ENCODE measurements around the gene C2orf72. TPM values are rescaled to one million over a fixed set of nuclear protein-coding genes. Genes with fewer than 3 reads are reported as not detected.

C2orf72 gene
- total RNA-seq, 1 donor from 2014 or later = not detected

- Mint-ChIP-seq H3K4me3 (ENCODE audit: unreplicated experiment) (no peak overlapping the region), H3K9me3 (ENCODE audit: unreplicated experiment) (no peaks in the 10 kb centered on the region), H3K27ac (ENCODE audit: unreplicated experiment) (no peak overlapping the region), H3K36me3 (ENCODE audit: unreplicated experiment) (no peaks in the 10 kb centered on the region), H3K4me1 (ENCODE audit: unreplicated experiment) (no peaks in the 10 kb centered on the region), H3K27me3 (ENCODE audit: unreplicated experiment) (peaks cover 56% of the 10 kb centered on the region)
- no peak for DNase-seq (ENCODE audit: extremely low spot score, unreplicated experiment)
- TF ChIP-seq, protein P1, sequence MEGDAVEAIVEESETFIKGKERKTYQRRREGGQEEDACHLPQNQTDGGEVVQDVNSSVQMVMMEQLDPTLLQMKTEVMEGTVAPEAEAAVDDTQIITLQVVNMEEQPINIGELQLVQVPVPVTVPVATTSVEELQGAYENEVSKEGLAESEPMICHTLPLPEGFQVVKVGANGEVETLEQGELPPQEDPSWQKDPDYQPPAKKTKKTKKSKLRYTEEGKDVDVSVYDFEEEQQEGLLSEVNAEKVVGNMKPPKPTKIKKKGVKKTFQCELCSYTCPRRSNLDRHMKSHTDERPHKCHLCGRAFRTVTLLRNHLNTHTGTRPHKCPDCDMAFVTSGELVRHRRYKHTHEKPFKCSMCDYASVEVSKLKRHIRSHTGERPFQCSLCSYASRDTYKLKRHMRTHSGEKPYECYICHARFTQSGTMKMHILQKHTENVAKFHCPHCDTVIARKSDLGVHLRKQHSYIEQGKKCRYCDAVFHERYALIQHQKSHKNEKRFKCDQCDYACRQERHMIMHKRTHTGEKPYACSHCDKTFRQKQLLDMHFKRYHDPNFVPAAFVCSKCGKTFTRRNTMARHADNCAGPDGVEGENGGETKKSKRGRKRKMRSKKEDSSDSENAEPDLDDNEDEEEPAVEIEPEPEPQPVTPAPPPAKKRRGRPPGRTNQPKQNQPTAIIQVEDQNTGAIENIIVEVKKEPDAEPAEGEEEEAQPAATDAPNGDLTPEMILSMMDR (IDR thresholded peaks at IDR 0.05) = no peak
These were observed 4.7 kb upstream of the C2orf72 start for GRCh38 chr2:231032575-231033140.

DNA sequence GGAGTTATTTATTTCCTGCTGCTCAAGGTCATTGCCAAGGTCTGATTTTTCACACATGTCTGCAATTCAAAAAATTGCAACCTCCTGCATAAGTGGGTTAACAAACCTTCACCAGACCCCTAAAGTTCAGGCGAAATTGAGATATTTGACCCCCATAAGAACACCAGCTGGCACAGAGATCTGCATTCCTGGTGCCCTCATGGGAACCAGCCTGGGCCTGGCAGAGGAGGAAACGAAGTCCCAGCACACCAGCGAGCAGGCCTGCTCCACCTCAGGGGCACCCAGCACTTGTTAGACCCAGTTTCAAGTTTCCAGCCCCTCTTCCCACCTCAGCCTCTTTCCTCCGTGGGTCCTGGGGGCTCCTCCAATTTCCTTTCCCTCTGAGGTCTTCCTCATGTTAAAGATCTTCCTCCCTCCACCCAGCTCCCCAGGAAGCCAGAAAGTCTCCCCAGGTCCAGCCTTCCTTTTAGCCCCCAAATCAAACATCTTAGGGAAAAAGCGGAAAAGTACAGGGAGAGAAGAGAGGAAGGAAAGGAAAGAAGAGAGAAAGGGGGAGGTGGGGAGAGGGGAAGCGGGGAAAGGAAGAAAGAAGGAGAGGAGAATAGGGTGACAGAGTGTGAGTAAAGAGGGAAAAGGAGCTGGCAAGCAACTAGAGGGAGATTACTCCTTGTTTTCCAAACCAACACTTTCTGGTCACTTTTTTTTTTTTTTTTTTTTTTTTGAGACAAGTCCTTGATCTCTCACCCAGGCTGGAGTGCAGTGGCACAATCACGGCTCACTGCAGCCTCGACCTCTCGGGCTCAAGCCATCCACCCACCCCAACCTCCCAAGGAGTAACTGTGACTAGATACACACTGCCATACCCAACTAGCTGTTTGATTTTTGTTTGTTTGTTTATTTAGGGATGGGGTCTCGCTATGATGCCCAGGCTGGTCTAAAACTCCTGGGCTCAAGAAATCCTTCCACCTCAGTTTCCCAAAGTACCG is 3.9 kb upstream of the C2orf72 start:
- TF ChIP-seq, protein P1 (IDR thresholded peaks at IDR 0.05) = no peak
- no peak overlapping the region for H3K4me3 Mint-ChIP-seq (ENCODE audit: unreplicated experiment)
- no peak overlapping the region for H3K27ac Mint-ChIP-seq (ENCODE audit: unreplicated experiment)
- no peaks in the 10 kb centered on the region for H3K9me3 Mint-ChIP-seq (ENCODE audit: unreplicated experiment)
- no peaks in the 10 kb centered on the region for H3K36me3 Mint-ChIP-seq (ENCODE audit: unreplicated experiment)
- peaks cover 2% of the 10 kb centered on the region for H3K4me1 Mint-ChIP-seq (ENCODE audit: unreplicated experiment)
- H3K27me3 Mint-ChIP-seq (ENCODE audit: unreplicated experiment) = peaks cover 54% of the 10 kb centered on the region
- DNase-seq (ENCODE audit: extremely low spot score, unreplicated experiment) = no peak

DNA sequence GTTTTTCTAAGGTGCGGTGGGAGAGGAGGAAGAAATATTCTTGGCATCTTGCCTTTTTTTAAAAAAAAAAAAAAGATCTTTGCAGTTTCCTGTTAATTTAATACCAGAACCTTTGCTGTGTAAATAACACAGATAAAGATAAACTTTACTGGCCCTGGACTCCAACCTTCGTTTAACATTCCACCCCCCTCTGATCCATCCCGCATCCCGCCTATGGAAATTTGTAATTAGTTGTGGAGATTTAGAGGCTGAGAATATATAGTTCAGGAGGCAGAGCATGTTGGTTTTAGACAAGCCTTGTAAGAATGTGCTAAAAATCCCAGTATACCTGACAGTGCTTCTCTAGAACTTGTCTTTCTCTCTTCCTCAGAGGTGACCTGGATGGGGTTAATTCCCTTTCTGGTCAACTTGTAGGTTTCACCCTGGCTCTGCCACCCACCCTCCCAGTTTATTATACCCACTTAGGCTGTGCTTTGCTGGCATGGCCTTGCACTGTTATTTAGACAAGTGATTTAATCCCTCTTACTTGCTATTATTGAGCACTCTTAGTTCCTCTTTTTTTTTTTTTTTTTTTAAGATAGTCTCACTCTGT is 2.9 kb upstream of the C2orf72 start:
- Mint-ChIP-seq H3K27me3 (ENCODE audit: unreplicated experiment) (peaks cover 64% of the 10 kb centered on the region), H3K4me1 (ENCODE audit: unreplicated experiment) (peaks cover 2% of the 10 kb centered on the region), H3K36me3 (ENCODE audit: unreplicated experiment) (no peaks in the 10 kb centered on the region), H3K4me3 (ENCODE audit: unreplicated experiment) (no peak overlapping the region), H3K9me3 (ENCODE audit: unreplicated experiment) (no peaks in the 10 kb centered on the region), H3K27ac (ENCODE audit: unreplicated experiment) (no peak overlapping the region)
- TF ChIP-seq, protein P1 (IDR thresholded peaks at IDR 0.05) = no peak
- no peak for DNase-seq (ENCODE audit: extremely low spot score, unreplicated experiment)

- Mint-ChIP-seq H3K27ac (ENCODE audit: unreplicated experiment) (no peak overlapping the region), H3K4me3 (ENCODE audit: unreplicated experiment) (peak overlapping the region; percentile 35), H3K4me1 (ENCODE audit: unreplicated experiment) (peaks cover 2% of the 10 kb centered on the region), H3K36me3 (ENCODE audit: unreplicated experiment) (no peaks in the 10 kb centered on the region), H3K9me3 (ENCODE audit: unreplicated experiment) (no peaks in the 10 kb centered on the region), H3K27me3 (ENCODE audit: unreplicated experiment) (peaks cover 79% of the 10 kb centered on the region)
- DNase-seq (ENCODE audit: extremely low spot score, unreplicated experiment) = no peak
- TF ChIP-seq, protein P1 (IDR thresholded peaks at IDR 0.05) = no peak
These were observed 1.2 kb upstream of the C2orf72 start for GRCh38 chr2:231036131-231036530.

Measured in osteocyte (in vitro differentiated cells).